H1 (cell line): ENCODE results near the gene TLL2. TPM values are rescaled to one million over a fixed set of nuclear protein-coding genes. Genes with fewer than 3 reads are reported as not detected.

Source experiments
- CTCF ChIA-PET: fragments of 300-600 bp; sonication (Branson Sonifier 250); formaldehyde crosslinking; loops from one replicate; lab custom pipeline; 2021; ENCODE audit not compliant: partially characterized antibody; lab: Charles Lee
- POLR2A ChIA-PET: fragments of 300-600 bp; sonication (Branson Sonifier 250); formaldehyde crosslinking; loops from one replicate; lab custom pipeline; 2021; ENCODE audit warnings: inconsistent platforms; ENCODE audit not compliant: partially characterized antibody; lab: Charles Lee
- DNase-seq, 2 experiments: peaks; one replicate each; pipeline versions ENCODE4 v3.0.0 to v3.0.0-alpha.2; 2010 to 2022; ENCODE audit warnings: low spot score in 2 of 2, low read depth in 1 of 2, mixed read lengths in 1 of 2
- FAIRE-seq: peaks from 2 replicates; lab custom pipeline; 2011; peaks lifted over from hg19 to GRCh38; lab: Jason Lieb, UNC
- H2AFZ ChIP-seq: 2 replicates; pipeline ENCODE4 v1.8.1; 2012; ENCODE audit warnings: low read length, inconsistent platforms
- H2AK5ac ChIP-seq: 2 replicates; pipeline ENCODE4 v1.6.1; 2013; ENCODE audit warnings: low read depth, low read length
- H2BK120ac ChIP-seq: replicated peaks from 2 replicates; pipeline ENCODE3; 2013; ENCODE audit warnings: low read depth, low read length, inconsistent platforms
- H2BK12ac ChIP-seq: 2 replicates; pipeline ENCODE4 v1.6.1; 2013; ENCODE audit warnings: low read depth, low read length
- H2BK15ac ChIP-seq: 2 replicates; pipeline ENCODE4 v1.6.1; 2013; ENCODE audit warnings: low read length
- H2BK20ac ChIP-seq: 2 replicates; pipeline ENCODE4 v1.6.1; 2013; ENCODE audit warnings: low read length
- H2BK5ac ChIP-seq: 2 replicates; pipeline ENCODE4 v1.6.1; 2013; ENCODE audit warnings: low read depth, low read length
- H3K14ac ChIP-seq: 2 replicates; pipeline ENCODE4 v1.6.1; 2013; ENCODE audit warnings: inconsistent platforms; ENCODE audit not compliant: insufficient read length
- H3K18ac ChIP-seq: 2 replicates; pipeline ENCODE4 v1.6.1; 2013; ENCODE audit warnings: low read length; ENCODE audit errors: extremely low read depth
- H3K23ac ChIP-seq: 2 replicates; pipeline ENCODE4 v1.6.1; 2013; ENCODE audit warnings: inconsistent platforms; ENCODE audit not compliant: insufficient read length
- H3K23me2 ChIP-seq: 2 replicates; pipeline ENCODE4 v1.6.1; 2013; ENCODE audit warnings: low read depth, low read length
- H3K27ac ChIP-seq: 2 replicates; pipeline ENCODE4 v1.6.1; 2011; ENCODE audit warnings: low read depth, low read length, inconsistent platforms
- H3K27me3 ChIP-seq, 4 experiments: replicated peaks in 1 of 4; 1 replicate in 1 of 4; 2 replicates in 3 of 4; pipeline versions ENCODE4 v1.6.1 to v1.8.1; 2011 to 2013; ENCODE audit warnings: low read length in 3 of 4, mild to moderate bottlenecking in 3 of 4, inconsistent platforms in 2 of 4, mixed read lengths in 2 of 4, moderate library complexity in 1 of 4; ENCODE audit not compliant: control insufficient read depth in 3 of 4, insufficient read depth in 3 of 4; ENCODE audit errors: extremely low read depth in 1 of 4
- H3K36me3 ChIP-seq, 4 experiments: 2 replicates each; pipeline versions ENCODE4 v1.6.1 to v1.8.1; 2011 to 2013; ENCODE audit warnings: mild to moderate bottlenecking in 4 of 4, low read length in 3 of 4, moderate library complexity in 2 of 4, control low read depth in 1 of 4, inconsistent platforms in 1 of 4; ENCODE audit not compliant: insufficient read depth in 4 of 4, control insufficient read depth in 2 of 4
- H3K4ac ChIP-seq: replicated peaks from 2 replicates; pipeline ENCODE3; 2013; ENCODE audit warnings: low read length, low read depth, mixed read lengths, inconsistent platforms; ENCODE audit not compliant: insufficient read length
- H3K4me1 ChIP-seq, 4 experiments: replicated peaks in 1 of 4; 1 replicate in 1 of 4; 2 replicates in 3 of 4; pipeline versions ENCODE4 v1.6.1 to v1.8.1; 2011 to 2013; ENCODE audit warnings: low read length in 3 of 4, inconsistent platforms in 2 of 4, mixed read lengths in 1 of 4; ENCODE audit not compliant: insufficient read depth in 4 of 4, control insufficient read depth in 3 of 4
- H3K4me2 ChIP-seq, 2 experiments: 2 replicates each; pipeline versions ENCODE4 v1.6.1 to v1.8.1; 2011 to 2013; ENCODE audit warnings: low read depth in 2 of 2, low read length in 2 of 2, control low read depth in 1 of 2, inconsistent platforms in 1 of 2, mild to moderate bottlenecking in 1 of 2; ENCODE audit not compliant: insufficient read depth in 1 of 2
- H3K4me3 ChIP-seq, 4 experiments: fragments of 200-600, 300-600 bp in 1 of 4; sonication (generic), shearing (Covaris generic), sonication (Bioruptor Twin) in 1 of 4; 2 replicates each; pipeline versions ENCODE4 v1.5.1 to v1.8.1; 2011 to 2016; ENCODE audit warnings: low read length in 4 of 4, low read depth in 3 of 4, control low read depth in 2 of 4, inconsistent platforms in 2 of 4, mild to moderate bottlenecking in 2 of 4, mixed read lengths in 1 of 4, moderate library complexity in 1 of 4; ENCODE audit not compliant: insufficient read depth in 2 of 4; ENCODE audit errors: extremely low read depth in 1 of 4
- H3K56ac ChIP-seq: replicated peaks from 2 replicates; pipeline ENCODE3; 2013; ENCODE audit warnings: low read depth, mild to moderate bottlenecking, mixed read lengths, low read length, inconsistent platforms; ENCODE audit not compliant: insufficient read length
- H3K79me1 ChIP-seq: 2 replicates; pipeline ENCODE4 v1.6.1; 2013; ENCODE audit warnings: low read depth, low read length, control low read depth
- H3K79me2 ChIP-seq, 2 experiments: 2 replicates each; pipeline versions ENCODE4 v1.6.1 to v1.8.1; 2012 to 2013; ENCODE audit warnings: low read length in 2 of 2, mild to moderate bottlenecking in 2 of 2, inconsistent platforms in 1 of 2; ENCODE audit not compliant: insufficient read depth in 2 of 2, control insufficient read depth in 1 of 2
- H3K9ac ChIP-seq, 4 experiments: replicated peaks in 1 of 4; 1 replicate in 1 of 4; 2 replicates in 3 of 4; pipeline versions ENCODE4 v1.6.1 to v1.8.1; 2011 to 2013; ENCODE audit warnings: low read depth in 3 of 4, low read length in 3 of 4, control low read depth in 2 of 4, mild to moderate bottlenecking in 2 of 4, moderate library complexity in 2 of 4, inconsistent platforms in 1 of 4; ENCODE audit errors: extremely low read depth in 1 of 4
- H3K9me3 ChIP-seq, 2 experiments: 2 replicates each; pipeline versions ENCODE4 v1.6.1 to v1.8.1; 2012 to 2013; ENCODE audit warnings: mild to moderate bottlenecking in 2 of 2, moderate library complexity in 2 of 2, control low read depth in 1 of 2, inconsistent platforms in 1 of 2, low read depth in 1 of 2, low read length in 1 of 2, mixed read lengths in 1 of 2; ENCODE audit not compliant: insufficient read depth in 2 of 2
- H4K20me1 ChIP-seq, 2 experiments: replicated peaks in 1 of 2; 2 replicates each; pipeline versions ENCODE3 to v1.8.1; 2011 to 2013; ENCODE audit warnings: inconsistent platforms in 2 of 2, low read length in 2 of 2, mild to moderate bottlenecking in 1 of 2; ENCODE audit not compliant: insufficient read depth in 2 of 2, control insufficient read depth in 1 of 2
- H4K5ac ChIP-seq: 2 replicates; pipeline ENCODE4 v1.6.1; 2013; ENCODE audit warnings: low read length, low read depth, mixed read lengths, inconsistent platforms; ENCODE audit not compliant: insufficient read length
- H4K8ac ChIP-seq: 2 replicates; pipeline ENCODE4 v1.8.0; 2013; ENCODE audit warnings: mild to moderate bottlenecking, moderate library complexity, low read length, inconsistent platforms; ENCODE audit not compliant: insufficient read depth; ENCODE audit errors: extremely low read depth
- H4K91ac ChIP-seq: replicated peaks from 2 replicates; pipeline ENCODE3; 2013; ENCODE audit warnings: low read length, mixed read lengths, inconsistent platforms; ENCODE audit not compliant: insufficient read length
- BACH1 ChIP-seq: IDR thresholded peaks from 2 replicates; pipeline ENCODE4 v1.6.1; 2012; ENCODE audit warnings: low read length, improper control_type of control experiment
- E2F6 ChIP-seq: IDR thresholded peaks from 2 replicates; pipeline ENCODE4 v1.6.1; 2012; ENCODE audit warnings: inconsistent platforms
- GABPA ChIP-seq: IDR thresholded peaks from 2 replicates; pipeline ENCODE4 v1.6.1; 2011; ENCODE audit warnings: mild to moderate bottlenecking, low read length, moderate library complexity, borderline replicate concordance; ENCODE audit not compliant: insufficient read depth
- HDAC6 ChIP-seq: IDR thresholded peaks from one replicate; pipeline ENCODE4 v1.7.1; 2012; ENCODE audit warnings: low read depth, mild to moderate bottlenecking, inconsistent platforms, low read length, moderate library complexity
- KDM1A ChIP-seq: fragments of 200-600, 300-600 bp; sonication (generic); IDR thresholded peaks from 2 replicates; pipeline ENCODE4 v1.7.1; 2016; ENCODE audit warnings: mild to moderate bottlenecking, low read length, borderline replicate concordance
- KDM4A ChIP-seq: IDR thresholded peaks from one replicate; pipeline ENCODE4 v1.7.1; 2012; ENCODE audit warnings: low read depth, mild to moderate bottlenecking, moderate library complexity, low read length, inconsistent platforms; ENCODE audit not compliant: severe bottlenecking
- RFX5 ChIP-seq: IDR thresholded peaks from 2 replicates; pipeline ENCODE4 v1.6.1; 2011; ENCODE audit warnings: low read depth, low read length, improper control_type of control experiment, borderline replicate concordance
- SAP30 ChIP-seq: fragments of 300-600 bp; sonication (generic); IDR thresholded peaks from 2 replicates; pipeline ENCODE4 v1.7.1; 2012; ENCODE audit warnings: low read length, moderate library complexity, mild to moderate bottlenecking, inconsistent platforms; ENCODE audit not compliant: insufficient read depth, insufficient replicate concordance
- TAF7 ChIP-seq: optimal IDR thresholded peaks from 2 replicates; pipeline ENCODE3; 2011; ENCODE audit warnings: low read depth, mild to moderate bottlenecking, inconsistent platforms, low read length, moderate library complexity, borderline replicate concordance
- ZNF274 ChIP-seq: IDR thresholded peaks from 2 replicates; pipeline ENCODE4 v1.7.0; 2012; ENCODE audit warnings: low read length, borderline replicate concordance; ENCODE audit errors: extremely low read depth
- WGBS, 2 experiments: shearing (Covaris generic) in 1 of 2; methylation state at CpG; one replicate each; pipeline versions ENCODE4 v1.1.6 to v1.1.7; 2013 to 2015; ENCODE audit warnings: low lambda C conversion rate in 2 of 2, mixed read lengths in 2 of 2, inconsistent platforms in 1 of 2, low coverage in 1 of 2, missing lambda C conversion rate in 1 of 2; ENCODE audit not compliant: insufficient replicate concordance in 2 of 2, insufficient coverage in 1 of 2, insufficient read length in 1 of 2; ENCODE audit errors: extremely low coverage in 1 of 2, missing lambda C conversion rate in 1 of 2; 5-methylcytosine and 5-hydroxymethylcytosine counted together
- polyA plus RNA-seq, 7 experiments: library from polyadenylated mRNA; depleted of rRNA in 3 of 7; stranded (reverse) in 5 of 7; unstranded in 2 of 7; fragments of >200 nt in 5 of 7; fragments of 200-250 nt in 2 of 7; gene quantifications; 1 replicate in 5 of 7; 2 replicates in 1 of 7; 4 replicates in 1 of 7; pipeline versions ENCODE4 v1.2.1 to v1.2.3, GENCODE V29; 2011 to 2013; ENCODE audit warnings: missing spikeins in 2 of 7, mixed read lengths in 2 of 7
- total RNA-seq: library from RNA; stranded (reverse); fragmentation: NEBNext Ultra II Directional; extraction: Animal tissue kit (Norgen Biotek cat#: 25700); gene quantifications from 2 replicates; pipeline ENCODE4 v1.2.1, GENCODE V29; 2021
- TF ChIP-seq, protein P1 (sequence below): IDR thresholded peaks from 2 replicates; pipeline ENCODE4 v1.6.1; 2011; ENCODE audit warnings: low read depth, mild to moderate bottlenecking, low read length; ENCODE audit not compliant: insufficient read depth

TLL2 gene
- total and polyA plus RNA-seq, 2 of the 8 experiments (the other 6 are each of a cell fraction or from before 2014, with no cell fraction given) = 2.4 to 3.2 TPM

DNA sequence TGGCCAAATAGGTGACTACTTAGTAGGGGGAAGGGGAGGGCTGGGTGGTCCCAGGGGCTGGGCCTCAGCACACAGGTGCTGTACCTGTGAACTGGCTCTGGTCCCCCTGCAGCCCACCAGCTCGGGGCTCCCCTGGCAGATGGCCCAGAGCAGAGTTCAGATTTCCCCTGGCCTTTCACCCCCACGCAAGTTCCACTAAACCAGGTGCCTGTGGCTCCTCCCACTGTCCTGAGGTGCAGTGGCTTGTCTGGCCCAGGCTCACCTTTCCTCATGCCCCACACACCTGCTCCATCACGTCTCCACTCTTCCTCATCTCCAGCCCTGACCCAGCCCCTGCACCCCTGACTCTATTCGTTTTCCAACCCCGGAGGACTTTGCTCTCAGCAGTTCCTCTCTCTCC, 107.6 kb downstream of the TLL2 start:
- Histone ChIP-seq H3K23ac (no peak overlapping the region), H3K4me1 (peaks cover 0 to 2% (median under 1%) of the 10 kb centered on the region in 4 experiments; a peak in 3 of 7 replicates), H3K14ac (no peak overlapping the region), H4K8ac (no peak overlapping the region), H3K9me3 (no peaks in the 10 kb centered on the region), H3K9ac (no peak overlapping the region), H2BK120ac (no peak overlapping the region), H3K36me3 (no peaks in the 10 kb centered on the region), H2BK12ac (no peak overlapping the region), H4K20me1 (no peaks in the 10 kb centered on the region), H2AFZ (no peak overlapping the region), H4K91ac (no peak overlapping the region), H3K56ac (no peak overlapping the region), H3K4ac (no peak overlapping the region), H3K23me2 (no peaks in the 10 kb centered on the region; the same call in 1 of the 2 replicates), H3K27ac (no peak overlapping the region), H4K5ac (no peak overlapping the region), H3K4me2 (no peak overlapping the region), H2AK5ac (no peak overlapping the region), H2BK5ac (no peak overlapping the region), H2BK20ac (no peak overlapping the region), H3K18ac (no peak overlapping the region), H3K27me3 (no peaks in the 10 kb centered on the region), H2BK15ac (no peak overlapping the region), H3K79me1 (no peaks in the 10 kb centered on the region), H3K79me2 (no peaks in the 10 kb centered on the region), H3K4me3 (no peak overlapping the region)
- POLR2A ChIA-PET = no interaction called here
- no peak for TF ChIP-seq SAP30
- TF ChIP-seq BACH1 = no peak
- TF ChIP-seq KDM4A = no peak
- TF ChIP-seq TAF7 = no peak
- TF ChIP-seq GABPA = no peak
- TF ChIP-seq KDM1A = no peak
- TF ChIP-seq ZNF274 = no peak
- TF ChIP-seq HDAC6 = no peak
- TF ChIP-seq, protein P1, sequence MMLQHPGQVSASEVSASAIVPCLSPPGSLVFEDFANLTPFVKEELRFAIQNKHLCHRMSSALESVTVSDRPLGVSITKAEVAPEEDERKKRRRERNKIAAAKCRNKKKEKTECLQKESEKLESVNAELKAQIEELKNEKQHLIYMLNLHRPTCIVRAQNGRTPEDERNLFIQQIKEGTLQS = no peak
- no peak for TF ChIP-seq E2F6
- no peak for TF ChIP-seq RFX5
- CTCF ChIA-PET = interaction anchor here (1.6 to 2.0 kb wide), 3 partner anchors 31 to 105 kb away, joined by 3 to 9 read pairs (median 3); no protein-coding TSS in a partner anchor
- FAIRE-seq (no peak), DNase-seq (no peak)
- 93% methylated on average over 4 of the region's 5 CpGs; no CpG with 5 or more reads in 1 of the 2 experiments for WGBS, 2 experiments
